H9 (cell line): Measurements from ENCODE around the gene RAB3GAP2. TPM values are rescaled to one million over a fixed set of nuclear protein-coding genes. Genes with fewer than 3 reads are reported as not detected.
A peak's percentile ranks its signal among the peaks of the same experiment; 100 is the strongest.
"Not testable (repeated sequence)": the region's sequence is repeated elsewhere in the genome, so short reads cannot be mapped to it uniquely, and the experiment has no call there.

ENCODE experiments used
- DNase-seq: peaks from one replicate; pipeline ENCODE4 v3.0.0-alpha.2; 2017
- H2AFZ ChIP-seq: one replicate; pipeline ENCODE4 v1.6.1; 2013; ENCODE audit warnings: mild to moderate bottlenecking, low read length, control low read depth, moderate library complexity
- H2AK5ac ChIP-seq: 2 replicates; pipeline ENCODE4 v1.6.1; 2013; ENCODE audit warnings: low read length, control low read depth, mixed read lengths; ENCODE audit not compliant: insufficient read length
- H2BK120ac ChIP-seq: one replicate; pipeline ENCODE4 v1.6.1; 2013; ENCODE audit warnings: low read depth, mild to moderate bottlenecking, low read length, control low read depth, inconsistent platforms; ENCODE audit not compliant: poor library complexity, severe bottlenecking
- H2BK12ac ChIP-seq: 2 replicates; pipeline ENCODE4 v1.6.1; 2013; ENCODE audit warnings: low read length, control low read depth, mixed read lengths, low read depth; ENCODE audit not compliant: insufficient read length
- H2BK15ac ChIP-seq: 2 replicates; pipeline ENCODE4 v1.6.1; 2013; ENCODE audit warnings: low read depth, low read length, control low read depth
- H2BK20ac ChIP-seq: one replicate; pipeline ENCODE4 v1.6.1; 2013; ENCODE audit warnings: low read depth, mild to moderate bottlenecking, low read length, control low read depth, inconsistent platforms; ENCODE audit not compliant: poor library complexity, severe bottlenecking
- H2BK5ac ChIP-seq: 2 replicates; pipeline ENCODE4 v1.6.1; 2013; ENCODE audit warnings: low read length, control low read depth, mixed read lengths; ENCODE audit not compliant: insufficient read length
- H3K14ac ChIP-seq: 2 replicates; pipeline ENCODE4 v1.6.1; 2013; ENCODE audit warnings: low read length, control low read depth; ENCODE audit not compliant: insufficient read depth
- H3K18ac ChIP-seq: 2 replicates; pipeline ENCODE4 v1.6.1; 2013; ENCODE audit warnings: low read depth, mild to moderate bottlenecking, mixed read lengths, low read length, control low read depth; ENCODE audit not compliant: insufficient read length
- H3K23ac ChIP-seq: 2 replicates; pipeline ENCODE4 v1.6.1; 2013; ENCODE audit warnings: low read length, control low read depth, mixed read lengths, low read depth; ENCODE audit not compliant: insufficient read length
- H3K23me2 ChIP-seq: 2 replicates; pipeline ENCODE4 v1.6.1; 2013; ENCODE audit warnings: low read depth, mild to moderate bottlenecking, mixed read lengths, low read length, control low read depth; ENCODE audit not compliant: insufficient read length, poor library complexity, severe bottlenecking
- H3K27ac ChIP-seq: 2 replicates; pipeline ENCODE4 v1.5.1; 2013; ENCODE audit warnings: low read length, control low read depth, mixed read lengths, low read depth; ENCODE audit not compliant: insufficient read length
- H3K27me3 ChIP-seq: 2 replicates; pipeline ENCODE4 v1.6.1; 2013; ENCODE audit warnings: low read length, control low read depth, inconsistent platforms; ENCODE audit not compliant: insufficient read depth
- H3K4ac ChIP-seq: 2 replicates; pipeline ENCODE4 v1.6.1; 2013; ENCODE audit warnings: low read depth, mild to moderate bottlenecking, control low read depth, inconsistent platforms, low read length, moderate library complexity
- H3K4me1 ChIP-seq: 2 replicates; pipeline ENCODE4 v1.6.1; 2013; ENCODE audit warnings: low read length, control low read depth, inconsistent platforms; ENCODE audit not compliant: insufficient read depth
- H3K4me2 ChIP-seq: 2 replicates; pipeline ENCODE4 v1.6.1; 2013; ENCODE audit warnings: low read length, control low read depth, mixed read lengths; ENCODE audit not compliant: insufficient read length, insufficient read depth
- H3K56ac ChIP-seq: 2 replicates; pipeline ENCODE4 v1.6.1; 2013; ENCODE audit warnings: low read depth, mild to moderate bottlenecking, mixed read lengths, low read length, control low read depth; ENCODE audit not compliant: insufficient read length
- H3K79me1 ChIP-seq: 2 replicates; pipeline ENCODE4 v1.6.1; 2013; ENCODE audit warnings: low read depth, mild to moderate bottlenecking, moderate library complexity, low read length, control low read depth, inconsistent platforms; ENCODE audit not compliant: insufficient read depth, poor library complexity, severe bottlenecking
- H3K79me2 ChIP-seq: 2 replicates; pipeline ENCODE4 v1.6.1; 2013; ENCODE audit warnings: low read length, control low read depth, inconsistent platforms; ENCODE audit not compliant: insufficient read depth
- H3K9ac ChIP-seq: 2 replicates; pipeline ENCODE4 v1.6.1; 2013; ENCODE audit warnings: low read length, control low read depth, mixed read lengths; ENCODE audit not compliant: insufficient read length; ENCODE audit errors: extremely low read depth
- H3K9me3 ChIP-seq: one replicate; pipeline ENCODE4 v1.6.1; 2013; ENCODE audit warnings: low read depth, low read length, inconsistent platforms; ENCODE audit not compliant: control insufficient read depth
- H3T11ph ChIP-seq: one replicate; pipeline ENCODE4 v1.6.1; 2013; ENCODE audit warnings: mild to moderate bottlenecking, low read length, control low read depth, inconsistent platforms
- H4K20me1 ChIP-seq: one replicate; pipeline ENCODE4 v1.6.1; 2013; ENCODE audit not compliant: control insufficient read depth, insufficient read length, insufficient read depth
- H4K5ac ChIP-seq: 2 replicates; pipeline ENCODE4 v1.6.1; 2013; ENCODE audit warnings: low read depth, mild to moderate bottlenecking, mixed read lengths, low read length, control low read depth; ENCODE audit not compliant: insufficient read length
- H4K8ac ChIP-seq: replicated peaks from 2 replicates; pipeline ENCODE4 v1.6.1; 2013; ENCODE audit warnings: low read length, control low read depth, mixed read lengths, low read depth; ENCODE audit not compliant: insufficient read length
- H4K91ac ChIP-seq: 2 replicates; pipeline ENCODE4 v1.6.1; 2013; ENCODE audit warnings: low read depth, mild to moderate bottlenecking, moderate library complexity, mixed read lengths, low read length, control low read depth; ENCODE audit not compliant: insufficient read length
- H3K27ac Mint-ChIP-seq, 3 experiments: 2 replicates in 2 of 3; 3 replicates in 1 of 3; pipeline ENCODE4 v1.8.0; 2020 to 2021; ENCODE audit warnings: mixed read lengths in 3 of 3, mild to moderate bottlenecking in 1 of 3, moderate library complexity in 1 of 3
- H3K27me3 Mint-ChIP-seq: 2 replicates; pipeline ENCODE4 v1.8.0; 2021; ENCODE audit warnings: low read depth, mild to moderate bottlenecking, moderate library complexity, mixed read lengths
- H3K36me3 Mint-ChIP-seq, 3 experiments: 2 replicates in 2 of 3; 3 replicates in 1 of 3; pipeline ENCODE4 v1.8.0; 2020 to 2021; ENCODE audit warnings: low read depth in 3 of 3, mixed read lengths in 3 of 3; ENCODE audit not compliant: insufficient read depth in 1 of 3
- H3K4me1 Mint-ChIP-seq, 2 experiments: 2 replicates each; pipeline ENCODE4 v1.8.0; 2020; ENCODE audit warnings: mixed read lengths in 2 of 2
- H3K4me3 Mint-ChIP-seq, 2 experiments: 2 replicates in 1 of 2; 3 replicates in 1 of 2; pipeline ENCODE4 v1.8.0; 2020 to 2021; ENCODE audit warnings: mild to moderate bottlenecking in 2 of 2, mixed read lengths in 2 of 2, moderate library complexity in 1 of 2
- H3K9me3 Mint-ChIP-seq, 2 experiments: 2 replicates in 1 of 2; 3 replicates in 1 of 2; pipeline ENCODE4 v1.8.0; 2020; ENCODE audit warnings: mild to moderate bottlenecking in 2 of 2, mixed read lengths in 2 of 2, moderate library complexity in 1 of 2
- WGBS: extraction: QIAGEN DNeasy Blood & Tissue Kit; methylation state at CpG from one replicate; pipeline ENCODE4 v1.1.7; 2013; ENCODE audit warnings: missing lambda C conversion rate, low lambda C conversion rate, mixed read lengths; ENCODE audit not compliant: insufficient read length; ENCODE audit errors: extremely low coverage; 5-methylcytosine and 5-hydroxymethylcytosine counted together
- total RNA-seq: library from RNA; stranded (reverse); gene quantifications from 2 replicates; pipeline ENCODE4 v1.2.1, GENCODE V29; 2021
- TF ChIP-seq, protein P1 (sequence below): fragments of 200-600 bp; sonication (generic); conservative IDR thresholded peaks from 3 replicates; pipeline ENCODE4 v1.8.0; 2021; ENCODE audit warnings: antibody characterized with exemption, mild to moderate bottlenecking

Gene RAB3GAP2
- total RNA-seq, 1 experiment from 2014 or later = 48.3 TPM

DNA sequence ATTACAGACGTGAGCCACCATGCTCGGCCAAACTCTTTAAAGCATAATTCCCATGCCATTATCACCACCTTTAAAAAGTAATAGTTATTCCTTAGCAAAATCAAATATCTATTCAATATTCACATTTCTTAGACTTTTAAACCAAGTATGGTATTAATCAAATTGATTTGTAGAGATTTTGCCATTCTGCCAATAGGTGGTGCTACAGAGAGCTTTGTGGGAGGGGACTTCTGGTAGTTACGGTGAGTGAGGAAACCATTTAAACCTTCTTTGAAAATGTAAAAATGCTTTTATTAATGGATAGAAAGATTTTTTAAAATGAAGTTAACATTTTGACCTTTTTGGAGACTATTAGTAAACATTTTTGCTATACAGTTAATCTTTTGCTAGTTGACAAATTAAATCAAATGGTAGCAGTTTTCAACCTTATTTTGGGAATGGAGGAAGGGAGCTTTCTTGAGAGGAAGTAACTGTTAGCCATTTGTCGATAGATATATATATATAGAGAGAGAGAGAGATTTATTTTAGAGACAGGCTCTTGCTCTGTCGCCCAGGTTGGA, 159.0 kb downstream of the RAB3GAP2 start:
- Histone ChIP-seq H3T11ph (no peak overlapping the region), H2BK20ac (no peak overlapping the region), H3K27ac (no peak overlapping the region), H4K5ac (no peak overlapping the region), H2BK5ac (no peak overlapping the region), H2AFZ (no peak overlapping the region), H3K18ac (no peak overlapping the region), H2BK15ac (no peak overlapping the region), H2BK120ac (no peak overlapping the region), H3K4me2 (no peak overlapping the region), H3K9ac (no peak overlapping the region), H3K23me2 (no peaks in the 10 kb centered on the region), H4K91ac (no peak overlapping the region), H3K79me1 (no peaks in the 10 kb centered on the region), H2AK5ac (no peak overlapping the region), H4K20me1 (no peaks in the 10 kb centered on the region), H4K8ac (no peak overlapping the region), H3K27me3 (no peaks in the 10 kb centered on the region), H3K14ac (no peak overlapping the region), H2BK12ac (no peak overlapping the region), H3K56ac (no peak overlapping the region), H3K79me2 (no peaks in the 10 kb centered on the region), H3K4ac (no peak overlapping the region), H3K9me3 (no peaks in the 10 kb centered on the region), H3K23ac (no peak overlapping the region), H3K4me1 (no peaks in the 10 kb centered on the region)
- H3K27ac Mint-ChIP-seq = no peak overlapping the region
- no peak overlapping the region for H3K4me3 Mint-ChIP-seq
- H3K27me3 Mint-ChIP-seq = no peaks in the 10 kb centered on the region
- peaks cover 12 to 62% (median 53%) of the 10 kb centered on the region in 3 experiments; a peak in 6 of 7 replicates for H3K36me3 Mint-ChIP-seq
- TF ChIP-seq, protein P1, sequence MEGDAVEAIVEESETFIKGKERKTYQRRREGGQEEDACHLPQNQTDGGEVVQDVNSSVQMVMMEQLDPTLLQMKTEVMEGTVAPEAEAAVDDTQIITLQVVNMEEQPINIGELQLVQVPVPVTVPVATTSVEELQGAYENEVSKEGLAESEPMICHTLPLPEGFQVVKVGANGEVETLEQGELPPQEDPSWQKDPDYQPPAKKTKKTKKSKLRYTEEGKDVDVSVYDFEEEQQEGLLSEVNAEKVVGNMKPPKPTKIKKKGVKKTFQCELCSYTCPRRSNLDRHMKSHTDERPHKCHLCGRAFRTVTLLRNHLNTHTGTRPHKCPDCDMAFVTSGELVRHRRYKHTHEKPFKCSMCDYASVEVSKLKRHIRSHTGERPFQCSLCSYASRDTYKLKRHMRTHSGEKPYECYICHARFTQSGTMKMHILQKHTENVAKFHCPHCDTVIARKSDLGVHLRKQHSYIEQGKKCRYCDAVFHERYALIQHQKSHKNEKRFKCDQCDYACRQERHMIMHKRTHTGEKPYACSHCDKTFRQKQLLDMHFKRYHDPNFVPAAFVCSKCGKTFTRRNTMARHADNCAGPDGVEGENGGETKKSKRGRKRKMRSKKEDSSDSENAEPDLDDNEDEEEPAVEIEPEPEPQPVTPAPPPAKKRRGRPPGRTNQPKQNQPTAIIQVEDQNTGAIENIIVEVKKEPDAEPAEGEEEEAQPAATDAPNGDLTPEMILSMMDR = peak; percentile 79
- no peak for DNase-seq
- no peaks in the 10 kb centered on the region for H3K4me1 Mint-ChIP-seq
- no peaks in the 10 kb centered on the region for H3K9me3 Mint-ChIP-seq
- no CpG with 5 or more reads among the region's 5 CpGs for WGBS

DNA sequence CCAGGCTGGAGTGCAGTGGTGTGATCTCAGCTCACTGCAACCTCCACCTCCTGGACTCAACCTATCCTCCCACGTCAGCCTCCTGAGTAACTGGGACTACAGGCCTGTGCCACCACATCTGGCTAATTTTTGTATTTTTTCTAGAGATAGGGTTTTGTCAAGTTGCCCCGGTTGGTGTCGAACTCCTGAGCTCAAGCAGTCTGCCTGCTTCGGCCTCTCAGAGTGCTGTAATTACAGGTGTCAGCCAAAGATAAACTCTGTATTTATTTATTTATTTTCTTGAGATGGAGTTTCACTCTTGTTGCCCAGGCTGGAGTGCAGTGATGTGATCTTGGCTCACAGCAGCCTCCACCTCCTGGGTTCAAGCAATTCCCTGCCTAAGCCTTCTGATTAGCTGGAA, 159.7 kb downstream of the RAB3GAP2 start:
- H4K91ac ChIP-seq, H3K4me2 ChIP-seq, H3K27ac Mint-ChIP-seq, H2AFZ ChIP-seq, H2BK15ac ChIP-seq, H3K9me3 ChIP-seq, H2BK120ac ChIP-seq, H3T11ph ChIP-seq, H3K23ac ChIP-seq, H3K79me1 ChIP-seq, H3K23me2 ChIP-seq, H3K27ac ChIP-seq, H3K4me1 Mint-ChIP-seq, H3K14ac ChIP-seq, H2BK5ac ChIP-seq, H4K5ac ChIP-seq, H3K27me3 Mint-ChIP-seq, H2BK20ac ChIP-seq, H3K4me3 Mint-ChIP-seq, H2BK12ac ChIP-seq, H3K18ac ChIP-seq, H2AK5ac ChIP-seq, H3K27me3 ChIP-seq, H3K4me1 ChIP-seq, H3K4ac ChIP-seq, H4K8ac ChIP-seq, H3K9me3 Mint-ChIP-seq, H3K79me2 ChIP-seq, H3K9ac ChIP-seq, H3K56ac ChIP-seq, H4K20me1 ChIP-seq, DNase-seq: not testable (repeated sequence)
- no CpG with 5 or more reads among the region's 4 CpGs for WGBS
- peaks cover 15 to 65% (median 56%) of the 10 kb centered on the region in 3 experiments; a peak in 6 of 7 replicates for H3K36me3 Mint-ChIP-seq
